Measurements from ENCODE around the gene MRPL14. TPM values are rescaled to one million over a fixed set of nuclear protein-coding genes. Genes with fewer than 3 reads are reported as not detected.

Gene MRPL14
- 36.8 TPM for total RNA-seq
- long read RNA-seq, transcript MRPL14-201 (3 exons, 959 nt): major isoform, 39 of 43 reads
- long read RNA-seq, partial matches to known transcripts: 0 of 43 reads
- long read RNA-seq, other reads (novel, unspliced or antisense): 4 of 43 reads

DNA sequence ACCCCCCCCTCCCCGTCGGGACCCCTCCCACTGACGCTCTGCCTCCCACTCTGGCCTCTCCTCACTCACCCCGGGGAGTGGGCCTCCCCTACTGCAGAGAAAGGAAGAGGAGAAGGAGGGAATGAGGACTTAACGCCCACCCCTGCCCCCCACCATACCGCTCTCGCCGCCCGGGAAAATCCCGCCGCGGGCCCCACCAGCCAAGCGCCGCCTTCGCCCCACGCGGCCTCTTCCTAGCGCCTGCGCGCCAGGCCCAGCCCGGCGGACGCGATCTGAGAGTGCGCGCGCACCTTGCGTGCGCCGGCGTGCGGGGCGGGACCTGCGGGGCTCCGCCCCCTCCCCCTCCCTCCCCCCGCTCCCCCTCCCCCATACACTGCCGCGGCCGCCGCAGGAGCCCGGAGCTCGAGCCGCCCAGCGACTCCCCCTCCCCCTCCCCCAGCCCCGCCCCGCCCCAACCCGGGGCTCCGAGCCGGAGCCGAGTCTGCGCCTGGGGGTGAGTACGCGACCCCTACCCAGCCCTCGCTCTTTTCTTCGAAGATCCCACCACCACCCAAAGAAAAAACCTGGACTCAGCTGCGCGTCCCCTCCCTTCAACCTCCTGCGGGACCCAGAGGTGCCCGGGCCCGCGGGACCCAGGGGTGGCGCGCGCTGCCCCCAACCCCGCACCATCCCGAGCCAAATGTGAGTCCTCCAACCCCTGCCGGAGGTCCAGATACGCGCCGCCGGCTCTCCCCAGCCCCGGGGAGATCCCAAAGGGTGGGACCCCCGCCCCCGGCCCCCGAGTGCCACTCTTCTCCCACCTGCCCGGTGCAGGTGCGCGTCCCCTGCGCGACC, at the start of gene MRPL14, which contains the start of gene TMEM63B:
Gene MRPL14, minus strand, starts transcription at position 267 of the 834 bp plus-strand sequence. CDS start 10,841 bp downstream, outside the sequence.
Gene TMEM63B, plus strand, starts transcription at position 369 of the 834 bp plus-strand sequence. CDS start 7,031 bp downstream, outside the sequence.
- no peaks in the 10 kb centered on the region for H3K27me3 ChIP-seq (ENCODE audit: low read depth)
- H3K27ac ChIP-seq (replicated peaks): peak within 1 kb of the TSS; percentile 93
- peak; percentile 86 for DNase-seq
- intact Hi-C loops (cut with micrococcal nuclease): no loop called here
- peaks cover 89% of the 10 kb centered on the region for H3K4me1 ChIP-seq
- H3K9me3 ChIP-seq (replicated peaks): no peaks in the 10 kb centered on the region
- TF ChIP-seq, protein P1, sequence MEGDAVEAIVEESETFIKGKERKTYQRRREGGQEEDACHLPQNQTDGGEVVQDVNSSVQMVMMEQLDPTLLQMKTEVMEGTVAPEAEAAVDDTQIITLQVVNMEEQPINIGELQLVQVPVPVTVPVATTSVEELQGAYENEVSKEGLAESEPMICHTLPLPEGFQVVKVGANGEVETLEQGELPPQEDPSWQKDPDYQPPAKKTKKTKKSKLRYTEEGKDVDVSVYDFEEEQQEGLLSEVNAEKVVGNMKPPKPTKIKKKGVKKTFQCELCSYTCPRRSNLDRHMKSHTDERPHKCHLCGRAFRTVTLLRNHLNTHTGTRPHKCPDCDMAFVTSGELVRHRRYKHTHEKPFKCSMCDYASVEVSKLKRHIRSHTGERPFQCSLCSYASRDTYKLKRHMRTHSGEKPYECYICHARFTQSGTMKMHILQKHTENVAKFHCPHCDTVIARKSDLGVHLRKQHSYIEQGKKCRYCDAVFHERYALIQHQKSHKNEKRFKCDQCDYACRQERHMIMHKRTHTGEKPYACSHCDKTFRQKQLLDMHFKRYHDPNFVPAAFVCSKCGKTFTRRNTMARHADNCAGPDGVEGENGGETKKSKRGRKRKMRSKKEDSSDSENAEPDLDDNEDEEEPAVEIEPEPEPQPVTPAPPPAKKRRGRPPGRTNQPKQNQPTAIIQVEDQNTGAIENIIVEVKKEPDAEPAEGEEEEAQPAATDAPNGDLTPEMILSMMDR (IDR thresholded peaks at IDR 0.05; ENCODE audit: borderline replicate concordance): no peak
- H3K4me3 ChIP-seq: peak within 1 kb of the TSS; percentile 99
- no peaks in the 10 kb centered on the region for H3K36me3 ChIP-seq

GRCh38 chr6:44176130-44176761, 49.0 kb upstream of the MRPL14 start:
- Histone ChIP-seq H3K4me3 (no peak overlapping the region), H3K27ac (replicated peaks) (peak overlapping the region; percentile 80)

GRCh38 chr6:44172731-44173500, 45.7 kb upstream of the MRPL14 start:
- TF ChIP-seq, protein P1 (IDR thresholded peaks at IDR 0.05; ENCODE audit: borderline replicate concordance): peak; percentile 92
- Histone ChIP-seq H3K36me3 (no peaks in the 10 kb centered on the region), H3K9me3 (replicated peaks) (no peaks in the 10 kb centered on the region), H3K4me1 (peaks cover 34% of the 10 kb centered on the region), H3K4me3 (no peak overlapping the region), H3K27ac (replicated peaks) (no peak overlapping the region), H3K27me3 (ENCODE audit: low read depth) (no peaks in the 10 kb centered on the region)
- DNase-seq: peak; percentile 88
- intact Hi-C loops (cut with micrococcal nuclease): loop anchor here (2.0 kb wide), 1 partner anchor 66 kb away; no protein-coding TSS in a partner anchor

More at GRCh38 chr6:44176130-44176761, 49.0 kb upstream of the MRPL14 start:
- intact Hi-C loops (cut with micrococcal nuclease): no loop called here
- Histone ChIP-seq H3K27me3 (ENCODE audit: low read depth) (no peaks in the 10 kb centered on the region), H3K9me3 (replicated peaks) (no peaks in the 10 kb centered on the region), H3K4me1 (peaks cover 42% of the 10 kb centered on the region), H3K36me3 (no peaks in the 10 kb centered on the region)
- TF ChIP-seq, protein P1 (IDR thresholded peaks at IDR 0.05; ENCODE audit: borderline replicate concordance): no peak
- no peak for DNase-seq

- Histone ChIP-seq H3K9me3 (replicated peaks) (no peaks in the 10 kb centered on the region), H3K36me3 (no peaks in the 10 kb centered on the region), H3K4me3 (no peak overlapping the region), H3K27ac (replicated peaks) (no peak overlapping the region), H3K27me3 (ENCODE audit: low read depth) (no peaks in the 10 kb centered on the region), H3K4me1 (peaks cover 25% of the 10 kb centered on the region)
- no peak for DNase-seq
- TF ChIP-seq, protein P1 (IDR thresholded peaks at IDR 0.05; ENCODE audit: borderline replicate concordance): no peak
- intact Hi-C loops (cut with micrococcal nuclease): loop anchor here (2.0 kb wide), 1 partner anchor 67 kb away; no protein-coding TSS in a partner anchor
These were observed 44.8 kb upstream of the MRPL14 start for GRCh38 chr6:44171899-44172546.

Data from left ventricle myocardium inferior (tissue), 1 donor.